Measurements from ENCODE around the gene PTPRK.

The PTPRK gene

GRCh38 chr6:128500749-128501600 is 19.4 kb downstream of the PTPRK start:
- no peaks in the 10 kb centered on the region for H3K27me3 ChIP-seq (ENCODE audit: control insufficient read depth in 1 of 2, insufficient read depth in 1 of 2, low read length in 2 of 2)
- H3K4me1 ChIP-seq (ENCODE audit: control insufficient read depth, insufficient read depth, low read depth, low read length), result peaks cover 2% of the 10 kb centered on the region
- no peak overlapping the region for H2BK15ac ChIP-seq (ENCODE audit: low read depth, poor library complexity, severe bottlenecking)
- no peak overlapping the region for H3K27ac ChIP-seq (ENCODE audit: low read length, poor library complexity, severe bottlenecking)
- H2BK12ac ChIP-seq (ENCODE audit: low read length in 2 of 2), result peak overlapping the region in 1 of 2 experiments; percentile 60
- peaks cover 15% of the 10 kb centered on the region for H3K79me1 ChIP-seq (replicated peaks; ENCODE audit: low read length, poor library complexity, severe bottlenecking)
- no peak overlapping the region for H3K23ac ChIP-seq (ENCODE audit: low read length in 2 of 2)
- no peak overlapping the region for H4K91ac ChIP-seq (ENCODE audit: low read length)
- no peak overlapping the region for H3K9ac ChIP-seq (ENCODE audit: low read length)
- DNase-seq, result no peak
- H3K9me3 ChIP-seq (ENCODE audit: control insufficient read depth, low read length), result no peaks in the 10 kb centered on the region
- H2BK5ac ChIP-seq (ENCODE audit: low read depth, low read length, poor library complexity, severe bottlenecking), result no peak overlapping the region
- no peak overlapping the region for H3K4ac ChIP-seq (ENCODE audit: low read depth in 1 of 2, low read length in 2 of 2)
- H3K4me3 ChIP-seq (ENCODE audit: insufficient read depth in 1 of 2, low read depth in 1 of 2, low read length in 2 of 2), result no peak overlapping the region
- H3K4me2 ChIP-seq (ENCODE audit: low read length, poor library complexity, severe bottlenecking), result no peak overlapping the region
- H3K36me3 ChIP-seq (ENCODE audit: control insufficient read depth in 1 of 2, insufficient read depth in 2 of 2, low read depth in 1 of 2, low read length in 2 of 2), result no peaks in the 10 kb centered on the region
- H4K8ac ChIP-seq (ENCODE audit: low read length), result no peak overlapping the region
- H2AK5ac ChIP-seq (ENCODE audit: low read length, severe bottlenecking), result no peak overlapping the region
- no peak overlapping the region for H2BK120ac ChIP-seq (ENCODE audit: low read depth, low read length)
- H3K14ac ChIP-seq (ENCODE audit: low read length in 2 of 2), result no peak overlapping the region
- peak overlapping the region in 1 of 2 experiments; percentile 38 for H3K18ac ChIP-seq (ENCODE audit: low read depth in 1 of 2, low read length in 2 of 2)
- H2AFZ ChIP-seq (ENCODE audit: low read depth, low read length), result no peak overlapping the region
- WGBS, result 91% methylated on average over 4 of the region's 7 CpGs

DNA sequence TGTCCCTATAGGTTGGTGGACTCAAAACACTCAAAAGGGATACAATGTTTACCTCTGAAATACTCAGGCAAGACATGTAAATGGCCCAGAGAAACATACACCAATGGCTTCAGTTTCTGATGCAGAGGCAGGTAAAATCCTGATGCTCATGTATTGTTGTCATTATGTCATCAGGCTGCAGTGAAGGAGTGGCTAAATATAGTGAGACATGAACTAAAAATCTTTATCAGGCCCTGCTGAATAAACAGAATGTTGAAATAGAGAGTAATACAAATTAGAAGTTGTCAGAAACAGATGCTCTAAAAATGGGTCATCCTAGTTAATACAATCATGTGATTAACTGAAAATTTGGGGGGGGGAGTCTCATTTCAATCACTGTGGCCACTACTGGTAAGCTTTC is 20.4 kb downstream of the PTPRK start:
- no peak overlapping the region for H2AK5ac ChIP-seq (ENCODE audit: low read length, severe bottlenecking)
- no peaks in the 10 kb centered on the region for H3K36me3 ChIP-seq (ENCODE audit: control insufficient read depth in 1 of 2, insufficient read depth in 2 of 2, low read depth in 1 of 2, low read length in 2 of 2)
- H3K9me3 ChIP-seq (ENCODE audit: control insufficient read depth, low read length), result no peaks in the 10 kb centered on the region
- H2BK120ac ChIP-seq (ENCODE audit: low read depth, low read length), result no peak overlapping the region
- no peak overlapping the region for H2BK15ac ChIP-seq (ENCODE audit: low read depth, poor library complexity, severe bottlenecking)
- no peak overlapping the region for H3K18ac ChIP-seq (ENCODE audit: low read depth in 1 of 2, low read length in 2 of 2)
- no peak overlapping the region for H2BK12ac ChIP-seq (ENCODE audit: low read length in 2 of 2)
- H3K27ac ChIP-seq (ENCODE audit: low read length, poor library complexity, severe bottlenecking), result no peak overlapping the region
- H3K4me2 ChIP-seq (ENCODE audit: low read length, poor library complexity, severe bottlenecking), result no peak overlapping the region
- H3K14ac ChIP-seq (ENCODE audit: low read length in 2 of 2), result no peak overlapping the region
- no peaks in the 10 kb centered on the region for H3K27me3 ChIP-seq (ENCODE audit: control insufficient read depth in 1 of 2, insufficient read depth in 1 of 2, low read length in 2 of 2)
- H2BK5ac ChIP-seq (ENCODE audit: low read depth, low read length, poor library complexity, severe bottlenecking), result no peak overlapping the region
- no peak overlapping the region for H4K8ac ChIP-seq (ENCODE audit: low read length)
- H3K23ac ChIP-seq (ENCODE audit: low read length in 2 of 2), result no peak overlapping the region
- H3K79me1 ChIP-seq (replicated peaks; ENCODE audit: low read length, poor library complexity, severe bottlenecking), result peaks cover 19% of the 10 kb centered on the region
- no peak overlapping the region for H2AFZ ChIP-seq (ENCODE audit: low read depth, low read length)
- no peak overlapping the region for H3K4me3 ChIP-seq (ENCODE audit: insufficient read depth in 1 of 2, low read depth in 1 of 2, low read length in 2 of 2)
- no peak for DNase-seq
- H3K9ac ChIP-seq (ENCODE audit: low read length), result no peak overlapping the region
- no peak overlapping the region for H3K4ac ChIP-seq (ENCODE audit: low read depth in 1 of 2, low read length in 2 of 2)
- H3K4me1 ChIP-seq (ENCODE audit: control insufficient read depth, insufficient read depth, low read depth, low read length), result peaks cover 2% of the 10 kb centered on the region
- no peak overlapping the region for H4K91ac ChIP-seq (ENCODE audit: low read length)

DNA sequence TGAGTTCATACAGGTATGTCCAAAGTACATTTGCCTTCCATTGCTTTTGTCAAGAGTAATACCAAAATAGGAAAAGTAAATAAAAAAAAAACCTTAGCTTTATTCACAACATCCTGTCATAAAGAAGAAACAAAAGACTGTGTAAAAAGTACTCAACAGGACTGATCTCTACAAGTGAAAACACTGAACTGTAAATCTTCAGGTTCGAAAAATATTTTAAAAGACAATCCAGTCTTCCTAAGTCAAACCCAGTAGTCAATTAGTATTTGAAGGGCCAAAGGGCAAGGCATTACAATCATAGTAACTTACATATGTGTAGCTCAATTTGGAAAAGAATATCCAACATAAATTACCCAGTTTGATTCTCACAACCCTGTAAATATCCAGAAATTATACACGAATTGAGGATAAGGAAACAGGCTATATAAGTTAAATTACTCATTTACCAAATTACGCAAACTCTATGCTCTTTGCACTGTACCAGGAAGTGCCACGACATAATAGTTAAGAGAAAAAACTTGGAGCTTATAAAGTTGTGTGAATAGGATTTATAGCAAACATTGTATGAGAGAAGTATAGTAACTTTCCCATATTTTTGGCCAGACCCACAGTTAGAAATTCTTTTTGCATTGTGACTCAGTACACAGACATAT is 21.2 kb downstream of the PTPRK start:
- H2AFZ ChIP-seq (ENCODE audit: low read depth, low read length), result no peak overlapping the region
- H4K91ac ChIP-seq (ENCODE audit: low read length), result no peak overlapping the region
- no peak overlapping the region for H3K14ac ChIP-seq (ENCODE audit: low read length in 2 of 2)
- no peaks in the 10 kb centered on the region for H3K9me3 ChIP-seq (ENCODE audit: control insufficient read depth, low read length)
- H3K9ac ChIP-seq (ENCODE audit: low read length), result no peak overlapping the region
- no peak overlapping the region for H3K4me3 ChIP-seq (ENCODE audit: insufficient read depth in 1 of 2, low read depth in 1 of 2, low read length in 2 of 2)
- no peak overlapping the region for H2BK15ac ChIP-seq (ENCODE audit: low read depth, poor library complexity, severe bottlenecking)
- no peak overlapping the region for H3K27ac ChIP-seq (ENCODE audit: low read length, poor library complexity, severe bottlenecking)
- H3K79me1 ChIP-seq (replicated peaks; ENCODE audit: low read length, poor library complexity, severe bottlenecking), result peaks cover 19% of the 10 kb centered on the region
- no peak overlapping the region for H3K4ac ChIP-seq (ENCODE audit: low read depth in 1 of 2, low read length in 2 of 2)
- no peak overlapping the region for H3K18ac ChIP-seq (ENCODE audit: low read depth in 1 of 2, low read length in 2 of 2)
- WGBS, result no CpG with 5 or more reads among the region's 4 CpGs
- H3K23ac ChIP-seq (ENCODE audit: low read length in 2 of 2), result no peak overlapping the region
- no peaks in the 10 kb centered on the region for H3K27me3 ChIP-seq (ENCODE audit: control insufficient read depth in 1 of 2, insufficient read depth in 1 of 2, low read length in 2 of 2)
- H3K4me2 ChIP-seq (ENCODE audit: low read length, poor library complexity, severe bottlenecking), result no peak overlapping the region
- H3K36me3 ChIP-seq (ENCODE audit: control insufficient read depth in 1 of 2, insufficient read depth in 2 of 2, low read depth in 1 of 2, low read length in 2 of 2), result no peaks in the 10 kb centered on the region
- peaks cover 2% of the 10 kb centered on the region for H3K4me1 ChIP-seq (ENCODE audit: control insufficient read depth, insufficient read depth, low read depth, low read length)
- no peak overlapping the region for H2AK5ac ChIP-seq (ENCODE audit: low read length, severe bottlenecking)
- H4K8ac ChIP-seq (ENCODE audit: low read length), result no peak overlapping the region
- H2BK5ac ChIP-seq (ENCODE audit: low read depth, low read length, poor library complexity, severe bottlenecking), result no peak overlapping the region
- no peak for DNase-seq
- no peak overlapping the region for H2BK12ac ChIP-seq (ENCODE audit: low read length in 2 of 2)
- no peak overlapping the region for H2BK120ac ChIP-seq (ENCODE audit: low read depth, low read length)

- Histone ChIP-seq H3K4me1 (ENCODE audit: control insufficient read depth, insufficient read depth, low read depth, low read length) (peaks cover 2% of the 10 kb centered on the region), H2BK120ac (ENCODE audit: low read depth, low read length) (no peak overlapping the region), H3K4me2 (ENCODE audit: low read length, poor library complexity, severe bottlenecking) (no peak overlapping the region), H3K4me3 (ENCODE audit: insufficient read depth in 1 of 2, low read depth in 1 of 2, low read length in 2 of 2) (no peak overlapping the region), H3K14ac (ENCODE audit: low read length in 2 of 2) (no peak overlapping the region), H2BK12ac (ENCODE audit: low read length in 2 of 2) (no peak overlapping the region), H4K91ac (ENCODE audit: low read length) (no peak overlapping the region), H3K27ac (ENCODE audit: low read length, poor library complexity, severe bottlenecking) (no peak overlapping the region), H3K27me3 (ENCODE audit: control insufficient read depth in 1 of 2, insufficient read depth in 1 of 2, low read length in 2 of 2) (no peaks in the 10 kb centered on the region), H3K9me3 (ENCODE audit: control insufficient read depth, low read length) (no peaks in the 10 kb centered on the region), H3K9ac (ENCODE audit: low read length) (no peak overlapping the region), H2AFZ (ENCODE audit: low read depth, low read length) (no peak overlapping the region), H3K79me1 (replicated peaks; ENCODE audit: low read length, poor library complexity, severe bottlenecking) (peaks cover 19% of the 10 kb centered on the region), H2BK5ac (ENCODE audit: low read depth, low read length, poor library complexity, severe bottlenecking) (no peak overlapping the region), H3K36me3 (ENCODE audit: control insufficient read depth in 1 of 2, insufficient read depth in 2 of 2, low read depth in 1 of 2, low read length in 2 of 2) (no peaks in the 10 kb centered on the region), H2AK5ac (ENCODE audit: low read length, severe bottlenecking) (no peak overlapping the region), H3K4ac (ENCODE audit: low read depth in 1 of 2, low read length in 2 of 2) (no peak overlapping the region), H2BK15ac (ENCODE audit: low read depth, poor library complexity, severe bottlenecking) (no peak overlapping the region), H3K18ac (ENCODE audit: low read depth in 1 of 2, low read length in 2 of 2) (no peak overlapping the region), H4K8ac (ENCODE audit: low read length) (no peak overlapping the region), H3K23ac (ENCODE audit: low read length in 2 of 2) (no peak overlapping the region)
- no peak for DNase-seq
- WGBS, result 33% methylated on average over 1 of the region's 2 CpGs
Measured at GRCh38 chr6:128498234-128498633, 22.2 kb downstream of the PTPRK start.
